H9 (cell line): ENCODE measurements around the gene TUBB2A. TPM values are rescaled to one million over a fixed set of nuclear protein-coding genes. Genes with fewer than 3 reads are reported as not detected.

ENCODE experiments used
- DNase-seq: peaks from one replicate; pipeline ENCODE4 v3.0.0-alpha.2; 2017
- H2AFZ ChIP-seq: one replicate; pipeline ENCODE4 v1.6.1; 2013; ENCODE audit warnings: mild to moderate bottlenecking, low read length, control low read depth, moderate library complexity
- H2AK5ac ChIP-seq: 2 replicates; pipeline ENCODE4 v1.6.1; 2013; ENCODE audit warnings: low read length, control low read depth, mixed read lengths; ENCODE audit not compliant: insufficient read length
- H2BK120ac ChIP-seq: one replicate; pipeline ENCODE4 v1.6.1; 2013; ENCODE audit warnings: low read depth, mild to moderate bottlenecking, low read length, control low read depth, inconsistent platforms; ENCODE audit not compliant: poor library complexity, severe bottlenecking
- H2BK12ac ChIP-seq: 2 replicates; pipeline ENCODE4 v1.6.1; 2013; ENCODE audit warnings: low read length, control low read depth, mixed read lengths, low read depth; ENCODE audit not compliant: insufficient read length
- H2BK15ac ChIP-seq: 2 replicates; pipeline ENCODE4 v1.6.1; 2013; ENCODE audit warnings: low read depth, low read length, control low read depth
- H2BK20ac ChIP-seq: one replicate; pipeline ENCODE4 v1.6.1; 2013; ENCODE audit warnings: low read depth, mild to moderate bottlenecking, low read length, control low read depth, inconsistent platforms; ENCODE audit not compliant: poor library complexity, severe bottlenecking
- H2BK5ac ChIP-seq: 2 replicates; pipeline ENCODE4 v1.6.1; 2013; ENCODE audit warnings: low read length, control low read depth, mixed read lengths; ENCODE audit not compliant: insufficient read length
- H3K14ac ChIP-seq: 2 replicates; pipeline ENCODE4 v1.6.1; 2013; ENCODE audit warnings: low read length, control low read depth; ENCODE audit not compliant: insufficient read depth
- H3K18ac ChIP-seq: 2 replicates; pipeline ENCODE4 v1.6.1; 2013; ENCODE audit warnings: low read depth, mild to moderate bottlenecking, mixed read lengths, low read length, control low read depth; ENCODE audit not compliant: insufficient read length
- H3K23ac ChIP-seq: 2 replicates; pipeline ENCODE4 v1.6.1; 2013; ENCODE audit warnings: low read length, control low read depth, mixed read lengths, low read depth; ENCODE audit not compliant: insufficient read length
- H3K23me2 ChIP-seq: 2 replicates; pipeline ENCODE4 v1.6.1; 2013; ENCODE audit warnings: low read depth, mild to moderate bottlenecking, mixed read lengths, low read length, control low read depth; ENCODE audit not compliant: insufficient read length, poor library complexity, severe bottlenecking
- H3K27ac ChIP-seq: 2 replicates; pipeline ENCODE4 v1.5.1; 2013; ENCODE audit warnings: low read length, control low read depth, mixed read lengths, low read depth; ENCODE audit not compliant: insufficient read length
- H3K27me3 ChIP-seq: 2 replicates; pipeline ENCODE4 v1.6.1; 2013; ENCODE audit warnings: low read length, control low read depth, inconsistent platforms; ENCODE audit not compliant: insufficient read depth
- H3K4ac ChIP-seq: 2 replicates; pipeline ENCODE4 v1.6.1; 2013; ENCODE audit warnings: low read depth, mild to moderate bottlenecking, control low read depth, inconsistent platforms, low read length, moderate library complexity
- H3K4me1 ChIP-seq: 2 replicates; pipeline ENCODE4 v1.6.1; 2013; ENCODE audit warnings: low read length, control low read depth, inconsistent platforms; ENCODE audit not compliant: insufficient read depth
- H3K4me2 ChIP-seq: 2 replicates; pipeline ENCODE4 v1.6.1; 2013; ENCODE audit warnings: low read length, control low read depth, mixed read lengths; ENCODE audit not compliant: insufficient read length, insufficient read depth
- H3K56ac ChIP-seq: 2 replicates; pipeline ENCODE4 v1.6.1; 2013; ENCODE audit warnings: low read depth, mild to moderate bottlenecking, mixed read lengths, low read length, control low read depth; ENCODE audit not compliant: insufficient read length
- H3K79me1 ChIP-seq: 2 replicates; pipeline ENCODE4 v1.6.1; 2013; ENCODE audit warnings: low read depth, mild to moderate bottlenecking, moderate library complexity, low read length, control low read depth, inconsistent platforms; ENCODE audit not compliant: insufficient read depth, poor library complexity, severe bottlenecking
- H3K79me2 ChIP-seq: 2 replicates; pipeline ENCODE4 v1.6.1; 2013; ENCODE audit warnings: low read length, control low read depth, inconsistent platforms; ENCODE audit not compliant: insufficient read depth
- H3K9ac ChIP-seq: 2 replicates; pipeline ENCODE4 v1.6.1; 2013; ENCODE audit warnings: low read length, control low read depth, mixed read lengths; ENCODE audit not compliant: insufficient read length; ENCODE audit errors: extremely low read depth
- H3K9me3 ChIP-seq: one replicate; pipeline ENCODE4 v1.6.1; 2013; ENCODE audit warnings: low read depth, low read length, inconsistent platforms; ENCODE audit not compliant: control insufficient read depth
- H3T11ph ChIP-seq: one replicate; pipeline ENCODE4 v1.6.1; 2013; ENCODE audit warnings: mild to moderate bottlenecking, low read length, control low read depth, inconsistent platforms
- H4K20me1 ChIP-seq: one replicate; pipeline ENCODE4 v1.6.1; 2013; ENCODE audit not compliant: control insufficient read depth, insufficient read length, insufficient read depth
- H4K5ac ChIP-seq: 2 replicates; pipeline ENCODE4 v1.6.1; 2013; ENCODE audit warnings: low read depth, mild to moderate bottlenecking, mixed read lengths, low read length, control low read depth; ENCODE audit not compliant: insufficient read length
- H4K8ac ChIP-seq: replicated peaks from 2 replicates; pipeline ENCODE4 v1.6.1; 2013; ENCODE audit warnings: low read length, control low read depth, mixed read lengths, low read depth; ENCODE audit not compliant: insufficient read length
- H4K91ac ChIP-seq: 2 replicates; pipeline ENCODE4 v1.6.1; 2013; ENCODE audit warnings: low read depth, mild to moderate bottlenecking, moderate library complexity, mixed read lengths, low read length, control low read depth; ENCODE audit not compliant: insufficient read length
- H3K27ac Mint-ChIP-seq, 3 experiments: 2 replicates in 2 of 3; 3 replicates in 1 of 3; pipeline ENCODE4 v1.8.0; 2020 to 2021; ENCODE audit warnings: mixed read lengths in 3 of 3, mild to moderate bottlenecking in 1 of 3, moderate library complexity in 1 of 3
- H3K27me3 Mint-ChIP-seq: 2 replicates; pipeline ENCODE4 v1.8.0; 2021; ENCODE audit warnings: low read depth, mild to moderate bottlenecking, moderate library complexity, mixed read lengths
- H3K36me3 Mint-ChIP-seq, 3 experiments: 2 replicates in 2 of 3; 3 replicates in 1 of 3; pipeline ENCODE4 v1.8.0; 2020 to 2021; ENCODE audit warnings: low read depth in 3 of 3, mixed read lengths in 3 of 3; ENCODE audit not compliant: insufficient read depth in 1 of 3
- H3K4me1 Mint-ChIP-seq, 2 experiments: 2 replicates each; pipeline ENCODE4 v1.8.0; 2020; ENCODE audit warnings: mixed read lengths in 2 of 2
- H3K4me3 Mint-ChIP-seq, 2 experiments: 2 replicates in 1 of 2; 3 replicates in 1 of 2; pipeline ENCODE4 v1.8.0; 2020 to 2021; ENCODE audit warnings: mild to moderate bottlenecking in 2 of 2, mixed read lengths in 2 of 2, moderate library complexity in 1 of 2
- H3K9me3 Mint-ChIP-seq, 2 experiments: 2 replicates in 1 of 2; 3 replicates in 1 of 2; pipeline ENCODE4 v1.8.0; 2020; ENCODE audit warnings: mild to moderate bottlenecking in 2 of 2, mixed read lengths in 2 of 2, moderate library complexity in 1 of 2
- WGBS: extraction: QIAGEN DNeasy Blood & Tissue Kit; methylation state at CpG from one replicate; pipeline ENCODE4 v1.1.7; 2013; ENCODE audit warnings: missing lambda C conversion rate, low lambda C conversion rate, mixed read lengths; ENCODE audit not compliant: insufficient read length; ENCODE audit errors: extremely low coverage; 5-methylcytosine and 5-hydroxymethylcytosine counted together
- total RNA-seq: library from RNA; stranded (reverse); gene quantifications from 2 replicates; pipeline ENCODE4 v1.2.1, GENCODE V29; 2021
- TF ChIP-seq, protein P1 (sequence below): fragments of 200-600 bp; sonication (generic); conservative IDR thresholded peaks from 3 replicates; pipeline ENCODE4 v1.8.0; 2021; ENCODE audit warnings: antibody characterized with exemption, mild to moderate bottlenecking

The TUBB2A gene
- total RNA-seq, 1 experiment from 2014 or later, result 258 TPM

DNA sequence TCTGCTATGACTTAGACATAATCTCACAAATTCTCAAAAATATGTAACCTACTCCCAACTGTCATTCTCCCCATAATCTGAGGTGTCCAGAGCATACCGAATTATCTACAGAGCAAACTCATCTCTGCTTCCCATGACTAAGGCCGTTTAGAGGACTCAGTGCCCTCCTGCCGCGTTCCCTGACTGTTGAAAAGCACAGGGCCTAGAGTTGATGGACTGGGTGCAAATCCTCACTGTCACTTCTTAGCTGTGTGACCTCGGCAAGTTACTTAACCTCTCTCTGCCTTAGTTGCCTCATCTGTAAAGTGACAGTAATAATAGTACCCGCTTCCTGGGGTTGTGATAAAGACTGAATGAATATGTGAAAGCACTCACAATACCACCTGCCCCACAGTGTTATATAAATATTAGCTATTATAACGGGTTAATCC lies 4.7 kb upstream of the TUBB2A start:
- Histone ChIP-seq H3K4ac (no peak overlapping the region), H3K23ac (no peak overlapping the region), H3K79me1 (no peaks in the 10 kb centered on the region), H2AFZ (no peak overlapping the region), H3K4me2 (peak overlapping the region; percentile 76), H3K27me3 (no peaks in the 10 kb centered on the region), H3T11ph (no peak overlapping the region), H4K20me1 (no peaks in the 10 kb centered on the region), H3K4me1 (peaks cover 26% of the 10 kb centered on the region), H2BK5ac (no peak overlapping the region), H4K91ac (no peak overlapping the region), H4K8ac (no peak overlapping the region), H2BK120ac (no peak overlapping the region), H3K18ac (no peak overlapping the region), H2AK5ac (no peak overlapping the region), H3K27ac (no peak overlapping the region), H3K56ac (no peak overlapping the region), H3K9me3 (no peaks in the 10 kb centered on the region), H2BK15ac (no peak overlapping the region), H4K5ac (no peak overlapping the region), H3K14ac (no peak overlapping the region), H2BK20ac (no peak overlapping the region), H2BK12ac (no peak overlapping the region), H3K9ac (peak overlapping the region; percentile 49), H3K79me2 (peaks cover under 1% of the 10 kb centered on the region; the same call in 1 of the 2 replicates), H3K23me2 (peaks cover 15% of the 10 kb centered on the region)
- Mint-ChIP-seq H3K4me1 (peaks cover 38 to 72% of the 10 kb centered on the region in 2 experiments), H3K9me3 (peaks cover 0 to 3% of the 10 kb centered on the region in 2 experiments; a peak in 1 of 5 replicates), H3K27ac (no peak overlapping the region; a peak in 1 of 7 replicates), H3K4me3 (peak overlapping the region; percentile 74 to 84), H3K27me3 (no peaks in the 10 kb centered on the region; the same call in 1 of the 2 replicates), H3K36me3 (no peaks in the 10 kb centered on the region; a peak in 1 of 7 replicates)
- no CpG with 5 or more reads among the region's 7 CpGs for WGBS
- TF ChIP-seq, protein P1, sequence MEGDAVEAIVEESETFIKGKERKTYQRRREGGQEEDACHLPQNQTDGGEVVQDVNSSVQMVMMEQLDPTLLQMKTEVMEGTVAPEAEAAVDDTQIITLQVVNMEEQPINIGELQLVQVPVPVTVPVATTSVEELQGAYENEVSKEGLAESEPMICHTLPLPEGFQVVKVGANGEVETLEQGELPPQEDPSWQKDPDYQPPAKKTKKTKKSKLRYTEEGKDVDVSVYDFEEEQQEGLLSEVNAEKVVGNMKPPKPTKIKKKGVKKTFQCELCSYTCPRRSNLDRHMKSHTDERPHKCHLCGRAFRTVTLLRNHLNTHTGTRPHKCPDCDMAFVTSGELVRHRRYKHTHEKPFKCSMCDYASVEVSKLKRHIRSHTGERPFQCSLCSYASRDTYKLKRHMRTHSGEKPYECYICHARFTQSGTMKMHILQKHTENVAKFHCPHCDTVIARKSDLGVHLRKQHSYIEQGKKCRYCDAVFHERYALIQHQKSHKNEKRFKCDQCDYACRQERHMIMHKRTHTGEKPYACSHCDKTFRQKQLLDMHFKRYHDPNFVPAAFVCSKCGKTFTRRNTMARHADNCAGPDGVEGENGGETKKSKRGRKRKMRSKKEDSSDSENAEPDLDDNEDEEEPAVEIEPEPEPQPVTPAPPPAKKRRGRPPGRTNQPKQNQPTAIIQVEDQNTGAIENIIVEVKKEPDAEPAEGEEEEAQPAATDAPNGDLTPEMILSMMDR, result no peak
- DNase-seq, result no peak
